Glomerular visceral epithelial cell (primary cell): ENCODE measurements around the gene GALNT13.
A peak's percentile ranks its signal among the peaks of the same experiment; 100 is the strongest.

Experiments used
- DNase-seq: peaks from one replicate; pipeline ENCODE4 v3.0.0-alpha.2; 2016; ENCODE audit errors: extremely low spot score

GALNT13 gene

DNA sequence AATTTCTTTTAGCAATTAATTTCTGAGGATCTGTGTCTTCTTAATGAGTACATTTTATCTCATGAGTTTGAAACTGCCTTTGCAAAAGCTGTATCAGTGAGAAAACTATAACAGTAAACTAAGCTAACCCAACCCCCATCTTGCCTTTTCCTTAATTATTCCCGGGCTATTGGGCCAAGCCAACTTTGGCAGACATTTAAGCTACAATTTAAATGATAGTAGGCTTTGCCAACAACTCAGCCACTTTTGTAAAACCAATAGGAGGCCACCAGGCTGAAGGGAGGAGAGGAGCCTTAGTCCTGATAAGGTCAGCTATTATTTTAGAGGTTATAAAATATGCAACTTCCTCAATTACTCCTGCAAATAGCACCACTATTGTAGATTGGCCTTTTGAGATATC lies 608.8 kb downstream of the GALNT13 start:
- DNase-seq = no peak

GRCh38 chr2:154481336-154481735 lies 609.6 kb downstream of the GALNT13 start:
- no peak for DNase-seq

- peak; percentile 30 for DNase-seq
Observed at GRCh38 chr2:154484338-154485099, 612.8 kb downstream of the GALNT13 start.

DNA sequence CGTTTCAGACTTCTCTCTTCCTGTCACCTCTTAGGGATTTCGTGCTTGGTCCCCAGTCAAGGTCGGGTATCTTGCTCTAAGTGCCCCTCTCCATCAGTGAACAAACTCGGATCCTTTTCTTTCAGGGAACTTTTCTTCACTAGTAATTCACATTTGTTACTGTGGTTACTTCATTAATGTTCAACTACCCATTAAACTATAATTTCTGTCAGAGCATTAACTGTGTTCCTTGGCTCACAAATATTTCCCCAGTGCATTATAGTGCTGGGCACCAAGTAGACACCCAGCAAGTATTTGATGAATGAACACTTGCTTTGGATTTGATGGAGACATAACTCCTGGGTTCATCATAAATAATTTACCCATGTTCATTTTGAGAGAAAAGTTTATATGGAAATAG lies 617.1 kb downstream of the GALNT13 start:
- DNase-seq = no peak

GRCh38 chr2:154489266-154489858 lies 617.6 kb downstream of the GALNT13 start:
- peak; percentile 6 for DNase-seq

- DNase-seq = no peak
Observed at GRCh38 chr2:154490530-154490929, 618.8 kb downstream of the GALNT13 start.

- peak; percentile 9 for DNase-seq
Observed at GRCh38 chr2:154495455-154495868, 623.7 kb downstream of the GALNT13 start.

- no peak for DNase-seq
Observed at GRCh38 chr2:154497019-154497418, 625.3 kb downstream of the GALNT13 start.
